GM12891 (cell line): ENCODE data around the gene VWA8.
"Not testable (repeated sequence)": the region's sequence is repeated elsewhere in the genome, so short reads cannot be mapped to it uniquely, and the experiment has no call there.

Experiments used
- DNase-seq: peaks from one replicate; pipeline ENCODE4 v3.0.0; 2011; ENCODE audit warnings: low spot score; ENCODE audit not compliant: insufficient read length
- FAIRE-seq: peaks from 2 replicates; lab custom pipeline; 2011; peaks lifted over from hg19 to GRCh38; lab: Jason Lieb, UNC
- PAX5 ChIP-seq: IDR thresholded peaks from 2 replicates; pipeline ENCODE4 v1.6.1; 2011; ENCODE audit warnings: low read length, moderate library complexity, mild to moderate bottlenecking; ENCODE audit not compliant: insufficient read depth, severe bottlenecking
- POLR2A ChIP-seq: IDR thresholded peaks from 2 replicates; pipeline ENCODE4 v1.6.1; 2011; ENCODE audit warnings: low read depth, low read length, control low read depth
- POLR2AphosphoS5 ChIP-seq: IDR thresholded peaks from 2 replicates; pipeline ENCODE4 v1.6.1; 2011; ENCODE audit warnings: low read depth, low read length, control low read depth
- POU2F2 ChIP-seq: IDR thresholded peaks from 2 replicates; pipeline ENCODE4 v1.6.1; 2011; ENCODE audit warnings: low read depth, mild to moderate bottlenecking, control low read depth, low read length, moderate library complexity
- SPI1 ChIP-seq: IDR thresholded peaks from 2 replicates; pipeline ENCODE4 v1.6.1; 2011; ENCODE audit warnings: low read depth, low read length, control low read depth
- TAF1 ChIP-seq: IDR thresholded peaks from 2 replicates; pipeline ENCODE4 v1.6.1; 2011; ENCODE audit warnings: low read depth, low read length, control low read depth

VWA8 gene

DNA sequence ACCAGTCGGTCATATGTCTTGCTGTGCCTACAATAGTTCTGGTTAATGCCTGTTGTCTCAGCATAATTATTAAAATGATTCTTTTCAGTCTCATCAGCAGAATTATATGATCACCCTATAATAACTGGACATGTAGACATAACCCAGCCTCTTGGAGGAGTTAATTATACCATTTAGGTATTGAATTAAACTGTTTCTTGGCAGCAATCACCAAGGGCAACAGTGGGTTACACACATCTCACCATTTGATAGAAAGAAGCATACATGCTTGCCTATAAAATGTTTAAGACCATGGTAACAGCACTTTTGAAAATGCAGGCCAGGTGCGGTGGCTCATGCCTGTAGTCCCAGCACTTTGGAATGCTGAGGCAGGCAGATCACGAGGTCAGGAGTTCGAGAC is 318.9 kb downstream of the VWA8 start:
- TF ChIP-seq PAX5, result no peak
- TF ChIP-seq SPI1, result no peak
- no peak for TF ChIP-seq POU2F2
- no peak for DNase-seq
- FAIRE-seq, result no peak

DNA sequence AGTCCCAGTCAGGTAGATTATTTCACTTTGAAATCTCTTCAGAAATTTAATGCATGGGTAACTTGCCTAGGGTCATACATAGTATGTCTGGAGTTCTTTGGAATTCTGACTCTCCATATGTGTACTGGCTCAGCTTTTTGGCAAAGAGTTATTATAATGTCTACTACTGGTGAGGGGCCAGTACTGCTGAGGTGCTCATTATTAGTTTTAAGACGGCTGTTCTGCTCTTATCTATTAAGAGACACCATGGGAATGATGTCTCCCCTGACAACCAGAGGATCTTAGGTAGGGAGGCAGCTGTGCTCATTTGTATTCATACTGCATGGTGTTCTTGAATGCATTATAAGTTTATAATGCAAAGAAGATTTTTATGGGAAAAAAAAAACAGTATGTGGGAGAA is 319.5 kb downstream of the VWA8 start:
- FAIRE-seq (no peak), DNase-seq (no peak)
- TF ChIP-seq TAF1, result no peak
- TF ChIP-seq POU2F2, result no peak
- no peak for TF ChIP-seq SPI1

DNA sequence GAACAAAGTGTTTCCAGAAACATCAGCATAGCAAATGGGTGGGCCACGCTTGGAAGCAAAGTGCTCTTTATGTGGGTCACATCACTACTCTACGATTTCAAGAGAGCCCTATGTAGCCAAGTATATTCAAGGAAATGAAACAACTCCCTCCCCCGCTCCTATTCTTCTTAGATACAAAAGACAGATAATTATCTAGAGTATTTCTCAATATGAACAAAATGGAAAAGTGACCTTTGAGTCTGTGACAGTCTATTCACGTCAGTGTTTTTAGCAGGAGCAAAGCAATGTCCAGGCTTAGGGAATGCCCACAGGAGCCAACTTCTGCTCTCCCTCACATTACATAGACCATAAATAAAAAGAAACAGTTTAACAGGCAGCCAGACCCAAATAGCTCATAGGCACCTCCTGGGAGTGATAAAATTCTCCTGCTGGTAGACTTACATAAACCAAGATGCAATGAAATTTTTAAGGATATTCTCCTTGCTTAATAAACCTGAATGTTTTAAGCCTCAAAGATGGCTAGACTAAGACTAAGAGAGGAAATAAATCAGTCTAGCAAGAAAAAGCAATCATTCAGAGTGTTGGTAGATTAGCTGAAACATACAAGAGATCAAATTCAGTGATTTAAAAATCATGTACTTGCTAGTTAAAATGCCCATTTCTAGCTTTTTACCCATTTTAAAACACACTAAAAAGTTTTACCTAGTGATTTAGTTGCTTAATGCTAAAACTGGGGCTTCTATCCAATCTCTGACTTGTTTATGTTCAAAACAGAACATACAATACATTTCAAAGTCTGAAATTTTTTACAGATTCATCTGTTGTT is 320.7 kb downstream of the VWA8 start:
- no peak for DNase-seq

DNA sequence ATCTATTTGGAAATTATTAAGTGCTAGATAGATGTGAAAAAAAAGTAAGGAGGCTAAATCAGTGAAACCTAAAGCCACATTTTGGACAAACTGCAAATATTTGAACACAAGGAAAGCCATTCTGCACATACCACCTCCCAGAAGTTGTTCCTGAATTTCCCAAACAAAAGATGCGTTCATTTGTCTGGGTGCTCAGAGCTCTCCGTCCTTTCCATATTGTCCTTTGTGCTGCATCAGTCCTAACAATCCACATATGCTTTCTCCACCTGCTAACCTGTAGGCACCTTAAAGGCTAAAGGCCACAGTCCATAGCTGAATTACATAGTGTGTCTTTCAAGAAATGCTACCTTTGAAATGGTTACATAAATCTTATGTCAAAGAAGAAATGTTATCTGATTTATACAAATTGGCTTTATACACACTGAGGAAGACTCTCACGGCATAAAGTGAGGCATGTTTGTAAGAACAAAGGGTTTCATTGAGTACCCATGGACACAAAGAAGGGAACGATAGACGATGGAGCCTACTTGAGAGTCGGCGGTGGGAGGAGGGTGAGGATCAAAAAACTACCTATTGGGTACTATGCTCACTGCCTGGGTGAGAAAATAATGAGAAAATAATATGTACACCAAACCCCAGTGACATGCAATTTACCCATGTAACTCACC is 321.5 kb downstream of the VWA8 start:
- FAIRE-seq (no peak), DNase-seq (no peak)
- TF ChIP-seq SPI1, result no peak
- TF ChIP-seq TAF1, result no peak
- no peak for TF ChIP-seq POLR2A
- TF ChIP-seq POLR2AphosphoS5, result no peak
- TF ChIP-seq POU2F2, result no peak
- no peak for TF ChIP-seq PAX5

More for the DNA sequence above, 320.7 kb downstream of the VWA8 start:
- no peak for FAIRE-seq
- no peak for TF ChIP-seq SPI1
- TF ChIP-seq POLR2A, result no peak
- TF ChIP-seq POLR2AphosphoS5, result no peak
- no peak for TF ChIP-seq PAX5
- no peak for TF ChIP-seq TAF1
- no peak for TF ChIP-seq POU2F2

DNA sequence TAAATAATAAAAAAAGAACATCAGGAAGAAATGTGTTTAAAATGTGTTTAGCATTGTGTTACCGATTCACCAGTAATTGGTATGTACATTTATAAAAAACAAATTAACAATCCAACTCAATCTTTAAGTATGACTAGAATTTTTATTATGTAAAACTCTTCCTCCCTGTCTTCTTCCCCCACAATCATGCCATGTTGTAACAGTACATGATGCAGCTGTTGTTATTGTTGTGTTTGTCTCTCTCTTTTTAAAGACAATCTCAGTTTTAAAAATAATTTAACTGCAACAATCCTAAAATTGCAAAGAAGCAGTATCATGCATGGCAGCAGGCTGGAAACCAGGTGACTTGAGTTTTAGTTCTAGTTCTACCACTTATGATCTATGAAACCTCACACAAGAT is 323.3 kb downstream of the VWA8 start:
- TF ChIP-seq SPI1 (no peak), PAX5 (no peak), POU2F2 (no peak), POLR2A (no peak), POLR2AphosphoS5 (no peak), TAF1 (no peak)
- no peak for DNase-seq
- no peak for FAIRE-seq

DNA sequence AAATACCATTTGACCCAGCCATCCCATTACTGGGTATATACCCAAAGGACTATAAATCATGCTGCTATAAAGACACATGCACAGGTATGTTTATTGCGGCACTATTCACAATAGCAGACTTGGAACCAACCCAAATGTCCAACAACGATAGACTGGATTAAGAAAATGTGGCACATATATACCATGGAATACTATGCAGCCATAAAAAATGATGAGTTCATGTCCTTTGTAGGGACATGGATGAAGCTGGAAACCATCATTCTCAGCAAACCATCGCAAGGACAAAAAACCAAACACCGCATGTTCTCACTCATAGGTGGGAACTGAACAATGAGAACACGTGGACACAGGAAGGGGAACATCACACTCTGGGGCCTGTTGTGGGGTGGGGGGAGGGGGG is 323.9 kb downstream of the VWA8 start:
- FAIRE-seq, DNase-seq: not testable (repeated sequence)

DNA sequence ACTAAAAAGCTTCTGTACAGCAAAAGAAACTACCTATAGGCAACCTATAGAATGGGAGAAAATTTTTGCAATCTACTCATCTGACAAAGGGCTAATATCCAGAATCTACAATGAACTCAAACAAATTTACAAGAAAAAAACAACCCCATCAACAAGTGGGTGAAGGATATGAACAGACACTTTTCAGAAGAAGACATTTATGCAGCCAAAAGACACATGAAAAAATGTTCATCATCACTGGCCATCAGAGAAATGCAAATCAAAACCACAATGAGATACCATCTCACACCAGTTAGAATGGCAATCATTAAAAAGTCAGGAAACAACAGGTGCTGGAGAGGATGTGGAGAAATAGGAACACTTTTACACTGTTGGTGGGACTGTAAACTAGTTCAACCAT is 324.3 kb downstream of the VWA8 start:
- not testable (repeated sequence) for FAIRE-seq, DNase-seq

DNA sequence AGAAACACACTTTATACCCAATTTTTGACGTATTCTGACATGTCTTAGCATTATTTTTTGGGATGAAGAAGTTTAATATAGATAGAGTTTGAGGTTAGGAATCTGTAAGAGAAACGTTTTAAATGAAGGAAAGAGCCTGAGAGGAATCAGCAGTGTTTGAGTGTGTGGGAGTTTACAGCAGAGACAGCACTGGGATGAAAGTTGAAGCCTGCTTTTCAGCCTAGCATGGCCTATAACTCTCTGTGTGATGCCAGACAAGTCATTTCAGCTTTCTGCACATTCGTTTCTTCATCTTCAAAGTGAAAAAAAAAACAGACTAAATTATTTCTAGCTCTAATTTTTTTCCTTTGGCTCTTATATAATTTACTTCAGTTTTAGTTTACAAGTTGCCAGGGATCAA is 326.5 kb downstream of the VWA8 start:
- TF ChIP-seq PAX5, result no peak
- no peak for TF ChIP-seq TAF1
- no peak for TF ChIP-seq SPI1
- TF ChIP-seq POU2F2, result no peak
- TF ChIP-seq POLR2AphosphoS5, result no peak
- no peak for TF ChIP-seq POLR2A
- FAIRE-seq (no peak), DNase-seq (no peak)

DNA sequence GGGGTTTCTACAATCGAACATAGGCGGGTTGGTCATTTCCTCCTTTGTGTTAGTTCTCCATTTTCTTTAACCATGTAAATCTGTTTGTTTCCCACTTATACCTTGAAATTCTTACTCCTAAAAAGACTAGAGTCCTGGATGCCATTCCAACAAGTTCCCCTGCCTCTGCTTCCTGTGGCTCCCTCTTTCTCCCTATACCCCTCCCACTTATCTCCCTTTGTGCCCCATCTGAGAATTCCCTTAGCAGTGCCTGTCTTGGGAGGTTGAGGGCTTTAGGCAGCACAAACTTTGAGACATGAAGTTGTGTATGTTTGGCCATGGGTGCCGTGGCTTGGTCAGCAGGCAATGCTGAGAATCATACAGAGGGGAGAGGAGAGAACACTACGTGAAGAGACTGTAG is 327.1 kb downstream of the VWA8 start:
- DNase-seq (no peak), FAIRE-seq (no peak)
- no peak for TF ChIP-seq POU2F2
- TF ChIP-seq POLR2A, result no peak
- TF ChIP-seq SPI1, result no peak
- TF ChIP-seq TAF1, result no peak
- TF ChIP-seq POLR2AphosphoS5, result no peak
- no peak for TF ChIP-seq PAX5

DNA sequence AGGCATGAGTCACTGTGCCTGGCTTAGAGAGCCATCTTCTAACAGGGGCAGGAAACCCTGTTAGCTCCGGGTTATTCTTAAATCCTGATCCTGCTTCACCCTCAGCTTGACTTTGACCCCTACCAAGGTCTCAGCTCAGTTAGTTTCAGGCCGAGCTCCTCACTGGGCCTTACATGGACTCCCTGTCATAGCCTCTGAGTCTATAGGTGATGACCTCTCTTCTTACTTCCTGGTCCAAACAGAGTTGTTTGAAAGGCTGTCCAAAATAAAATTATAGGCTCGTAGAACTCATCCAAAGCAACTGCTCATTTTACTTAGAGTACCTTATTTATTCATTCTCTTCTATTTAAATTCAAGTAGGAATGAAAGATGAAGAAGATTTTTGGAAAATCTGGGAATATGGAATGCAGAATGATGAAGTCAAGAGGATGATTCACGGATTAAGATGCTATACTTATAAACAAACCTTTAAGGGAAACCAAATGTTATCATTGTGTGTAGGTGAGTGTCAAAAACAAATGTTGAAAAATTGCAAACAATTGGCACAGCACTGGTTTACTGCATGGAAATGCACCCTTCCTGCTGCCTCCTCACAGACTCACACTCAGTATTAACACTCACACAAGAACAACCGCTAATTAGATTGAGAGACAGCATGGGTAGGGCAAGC is 329.5 kb downstream of the VWA8 start:
- TF ChIP-seq POLR2A (no peak), POU2F2 (no peak), SPI1 (no peak), TAF1 (no peak), POLR2AphosphoS5 (no peak), PAX5 (no peak)
- DNase-seq (no peak), FAIRE-seq (no peak)
